ENCODE data around the gene AKAP12.

DNA sequence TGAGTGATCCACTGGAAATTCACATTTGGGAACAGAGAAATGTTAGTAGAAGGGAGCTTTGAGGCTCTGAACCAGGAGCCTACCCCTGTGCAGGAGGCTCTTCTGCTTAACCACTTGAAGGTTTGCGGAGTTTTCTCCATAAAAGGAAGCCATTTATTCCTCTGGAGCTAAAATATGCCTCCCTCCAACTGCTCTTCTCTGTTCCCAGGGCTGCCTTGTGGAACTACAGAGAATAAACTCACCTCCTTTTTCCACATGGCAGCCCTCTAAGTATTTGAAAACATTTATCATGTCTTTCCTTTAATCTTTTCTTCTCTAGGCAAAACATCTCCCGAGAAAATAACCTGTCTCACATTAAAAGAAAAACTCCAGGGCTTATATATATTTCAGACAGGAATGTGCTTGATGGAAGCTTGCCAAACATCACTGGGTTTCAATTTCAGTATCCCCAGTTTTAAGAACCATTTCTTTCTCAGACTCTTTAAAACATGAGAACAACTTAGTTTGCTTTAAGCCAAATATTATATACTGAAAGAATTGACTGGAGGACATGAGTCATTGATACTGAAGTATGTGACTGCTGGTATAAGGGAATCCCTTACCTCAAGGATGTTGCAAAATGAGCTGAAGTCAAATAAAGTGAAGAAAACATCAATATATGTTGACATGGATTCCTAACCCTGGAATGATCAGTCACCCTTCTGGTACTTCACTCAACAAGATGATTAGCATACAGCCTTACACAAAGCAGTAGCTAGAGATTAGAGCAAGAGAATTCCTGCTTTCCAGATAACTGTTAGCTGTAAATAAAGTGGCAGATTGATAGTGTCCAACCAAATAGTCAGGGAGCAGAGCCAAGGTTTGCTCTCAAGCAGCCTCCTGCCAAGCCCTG is 77.6 kb downstream of the AKAP12 start:
- no peak for TF ChIP-seq EZH2 (IDR thresholded peaks at IDR 0.05)
- TF ChIP-seq, protein P1, sequence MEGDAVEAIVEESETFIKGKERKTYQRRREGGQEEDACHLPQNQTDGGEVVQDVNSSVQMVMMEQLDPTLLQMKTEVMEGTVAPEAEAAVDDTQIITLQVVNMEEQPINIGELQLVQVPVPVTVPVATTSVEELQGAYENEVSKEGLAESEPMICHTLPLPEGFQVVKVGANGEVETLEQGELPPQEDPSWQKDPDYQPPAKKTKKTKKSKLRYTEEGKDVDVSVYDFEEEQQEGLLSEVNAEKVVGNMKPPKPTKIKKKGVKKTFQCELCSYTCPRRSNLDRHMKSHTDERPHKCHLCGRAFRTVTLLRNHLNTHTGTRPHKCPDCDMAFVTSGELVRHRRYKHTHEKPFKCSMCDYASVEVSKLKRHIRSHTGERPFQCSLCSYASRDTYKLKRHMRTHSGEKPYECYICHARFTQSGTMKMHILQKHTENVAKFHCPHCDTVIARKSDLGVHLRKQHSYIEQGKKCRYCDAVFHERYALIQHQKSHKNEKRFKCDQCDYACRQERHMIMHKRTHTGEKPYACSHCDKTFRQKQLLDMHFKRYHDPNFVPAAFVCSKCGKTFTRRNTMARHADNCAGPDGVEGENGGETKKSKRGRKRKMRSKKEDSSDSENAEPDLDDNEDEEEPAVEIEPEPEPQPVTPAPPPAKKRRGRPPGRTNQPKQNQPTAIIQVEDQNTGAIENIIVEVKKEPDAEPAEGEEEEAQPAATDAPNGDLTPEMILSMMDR (IDR thresholded peaks at IDR 0.05): no peak
- TF ChIP-seq EZH2phosphoT487 (IDR thresholded peaks at IDR 0.05): no peak
